Smooth muscle cell (in vitro differentiated cells): ENCODE measurements around the gene BCL11B. TPM values are rescaled to one million over a fixed set of nuclear protein-coding genes. Genes with fewer than 3 reads are reported as not detected.

ENCODE experiments used
- DNase-seq: peaks from one replicate; lab custom pipeline; 2025; ENCODE audit not compliant: unreplicated experiment; lab: John Stamatoyannopoulos, UW
- H2AFZ ChIP-seq: fragments of 200-600 bp; sonication (generic); 2 replicates; pipeline ENCODE4 v1.6.0; 2016; ENCODE audit warnings: antibody characterized with exemption, low read depth, mild to moderate bottlenecking
- H3F3A ChIP-seq: fragments of 200-600 bp; sonication (generic); 2 replicates; pipeline ENCODE4 v1.6.0; 2017; ENCODE audit warnings: antibody characterized with exemption, low read depth
- H3K27ac ChIP-seq: fragments of 200-600 bp; sonication (generic); 2 replicates; pipeline ENCODE4 v1.5.1; 2016; ENCODE audit warnings: low read depth, mild to moderate bottlenecking
- H3K27me3 ChIP-seq: fragments of 200-600 bp; sonication (generic); 2 replicates; pipeline ENCODE4 v1.6.1; 2016; ENCODE audit warnings: low read depth, mild to moderate bottlenecking
- H3K36me3 ChIP-seq: fragments of 200-600 bp; sonication (generic); 2 replicates; pipeline ENCODE4 v1.5.1; 2016; ENCODE audit warnings: low read depth
- H3K4me1 ChIP-seq: fragments of 200-600 bp; sonication (generic); 2 replicates; pipeline ENCODE4 v1.5.1; 2016; ENCODE audit warnings: low read depth
- H3K4me2 ChIP-seq: fragments of 200-600 bp; sonication (generic); 2 replicates; pipeline ENCODE4 v1.6.0; 2016; ENCODE audit warnings: mild to moderate bottlenecking
- H3K4me3 ChIP-seq: fragments of 200-600 bp; sonication (generic); 2 replicates; pipeline ENCODE4 v1.5.1; 2016; ENCODE audit warnings: mild to moderate bottlenecking
- H3K79me2 ChIP-seq: fragments of 200-600 bp; sonication (generic); 2 replicates; pipeline ENCODE4 v1.6.0; 2016; ENCODE audit warnings: low read depth, mild to moderate bottlenecking
- H3K9ac ChIP-seq: fragments of 200-600 bp; sonication (generic); 2 replicates; pipeline ENCODE4 v1.6.0; 2016; ENCODE audit warnings: low read depth
- H3K9me3 ChIP-seq: fragments of 200-600 bp; sonication (generic); replicated peaks from 2 replicates; pipeline ENCODE4 v1.5.1; 2016; ENCODE audit warnings: low read depth
- H4K20me1 ChIP-seq: fragments of 200-600 bp; sonication (generic); 2 replicates; pipeline ENCODE4 v1.6.0; 2016; ENCODE audit warnings: low read depth
- CTCF ChIP-seq: fragments of 200-600 bp; sonication (generic); IDR thresholded peaks from 2 replicates; pipeline ENCODE4 v1.5.1; 2017; ENCODE audit warnings: borderline replicate concordance, mild to moderate bottlenecking, antibody characterized with exemption; ENCODE audit not compliant: insufficient read depth, poor library complexity, severe bottlenecking
- WGBS: methylation state at CpG from one replicate; pipeline ENCODE4 v1.1.7; 2016; ENCODE audit warnings: low lambda C conversion rate; 5-methylcytosine and 5-hydroxymethylcytosine counted together
- polyA plus RNA-seq: library from polyadenylated mRNA; unstranded; fragments of >200 nt; fragmentation: Nextera tagmentation; extraction: Ambion mirVana; gene quantifications from 2 replicates; pipeline ENCODE4 v1.2.1, GENCODE V29; 2016
- total RNA-seq: library from RNA; depleted of rRNA; stranded (reverse); fragments of >200 nt; gene quantifications from 2 replicates; pipeline ENCODE4 v1.2.3, GENCODE V29; 2014

The BCL11B gene
- total and polyA plus RNA-seq, 2 experiments from 2014 or later = 0.56 to 3.0 TPM

DNA sequence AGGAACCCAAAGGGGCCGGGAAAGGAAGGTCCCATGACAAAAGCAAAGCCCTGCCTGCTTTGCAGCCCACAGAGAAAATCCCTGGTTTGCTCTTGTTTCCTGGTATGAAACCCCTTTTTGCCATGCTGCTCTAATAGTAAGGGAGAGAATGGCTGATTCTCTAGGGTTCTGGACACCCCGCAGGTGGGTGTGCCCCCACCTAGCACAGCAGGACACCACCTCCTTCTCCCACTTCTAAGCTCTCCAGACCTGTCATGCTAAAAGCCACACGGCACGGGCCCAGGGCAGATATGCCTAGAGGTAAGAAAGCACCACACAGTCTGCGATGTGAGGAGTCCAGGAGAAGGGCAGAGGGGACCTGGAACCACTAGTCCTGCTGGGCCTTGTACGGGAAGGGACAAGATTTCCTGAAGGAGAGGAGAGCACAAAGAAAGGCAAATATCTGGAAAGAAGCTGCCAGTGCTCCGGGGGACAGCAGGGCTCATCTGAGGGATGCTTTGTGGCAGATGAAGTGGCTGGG, 113.3 kb downstream of the BCL11B start:
- H3K4me2 ChIP-seq = no peak overlapping the region
- H3K79me2 ChIP-seq = no peaks in the 10 kb centered on the region
- TF ChIP-seq CTCF = no peak
- H3K9ac ChIP-seq = no peak overlapping the region
- no peak overlapping the region for H3K27ac ChIP-seq
- no peak overlapping the region for H2AFZ ChIP-seq
- WGBS = 94% methylated on average over 7 of the region's 7 CpGs
- DNase-seq = no peak
- H3K9me3 ChIP-seq = no peaks in the 10 kb centered on the region
- H3K4me3 ChIP-seq = no peak overlapping the region
- H3K27me3 ChIP-seq = no peaks in the 10 kb centered on the region
- H3K4me1 ChIP-seq = no peaks in the 10 kb centered on the region
- H3F3A ChIP-seq = no peaks in the 10 kb centered on the region
- H4K20me1 ChIP-seq = no peaks in the 10 kb centered on the region
- H3K36me3 ChIP-seq = no peaks in the 10 kb centered on the region

- DNase-seq = no peak
- Histone ChIP-seq H3F3A (no peaks in the 10 kb centered on the region), H3K4me3 (no peak overlapping the region), H3K9me3 (no peaks in the 10 kb centered on the region), H3K27ac (no peak overlapping the region), H3K4me2 (no peak overlapping the region), H3K79me2 (no peaks in the 10 kb centered on the region), H3K9ac (no peak overlapping the region), H3K36me3 (no peaks in the 10 kb centered on the region), H4K20me1 (no peaks in the 10 kb centered on the region), H3K4me1 (no peaks in the 10 kb centered on the region), H3K27me3 (no peaks in the 10 kb centered on the region), H2AFZ (no peak overlapping the region)
- 67% methylated on average over 4 of the region's 4 CpGs for WGBS
- TF ChIP-seq CTCF = no peak
These were observed 113.8 kb downstream of the BCL11B start for GRCh38 chr14:99158150-99158549.

- H3K4me3 ChIP-seq = no peak overlapping the region
- 98% methylated on average over 8 of the region's 8 CpGs for WGBS
- TF ChIP-seq CTCF = no peak
These were observed 114.3 kb downstream of the BCL11B start for GRCh38 chr14:99157676-99158075.

GRCh38 chr14:99157246-99157645, 114.8 kb downstream of the BCL11B start:
- no peak overlapping the region for H3K9ac ChIP-seq
- H3K27ac ChIP-seq = no peak overlapping the region
- H2AFZ ChIP-seq = no peak overlapping the region
- H3K27me3 ChIP-seq = no peaks in the 10 kb centered on the region
- no peaks in the 10 kb centered on the region for H4K20me1 ChIP-seq
- no peaks in the 10 kb centered on the region for H3K9me3 ChIP-seq
- no peak for TF ChIP-seq CTCF
- H3K4me3 ChIP-seq = no peak overlapping the region
- no peak overlapping the region for H3K4me2 ChIP-seq
- no peak for DNase-seq
- no peaks in the 10 kb centered on the region for H3K36me3 ChIP-seq
- no peaks in the 10 kb centered on the region for H3K79me2 ChIP-seq
- no peaks in the 10 kb centered on the region for H3F3A ChIP-seq
- H3K4me1 ChIP-seq = no peaks in the 10 kb centered on the region
- WGBS = 94% methylated on average over 8 of the region's 8 CpGs

More at GRCh38 chr14:99157676-99158075, 114.3 kb downstream of the BCL11B start:
- Histone ChIP-seq H3K27me3 (no peaks in the 10 kb centered on the region), H3K9me3 (no peaks in the 10 kb centered on the region), H3K27ac (no peak overlapping the region), H2AFZ (no peak overlapping the region), H3K36me3 (no peaks in the 10 kb centered on the region), H3K9ac (no peak overlapping the region), H3F3A (no peaks in the 10 kb centered on the region), H3K4me1 (no peaks in the 10 kb centered on the region), H3K79me2 (no peaks in the 10 kb centered on the region), H4K20me1 (no peaks in the 10 kb centered on the region), H3K4me2 (no peak overlapping the region)
- no peak for DNase-seq
